Measurements from ENCODE around the gene PF4V1. TPM values are rescaled to one million over a fixed set of nuclear protein-coding genes. Genes with fewer than 3 reads are reported as not detected.

The PF4V1 gene
- total RNA-seq, 6 experiments from 2014 or later: not detected

DNA sequence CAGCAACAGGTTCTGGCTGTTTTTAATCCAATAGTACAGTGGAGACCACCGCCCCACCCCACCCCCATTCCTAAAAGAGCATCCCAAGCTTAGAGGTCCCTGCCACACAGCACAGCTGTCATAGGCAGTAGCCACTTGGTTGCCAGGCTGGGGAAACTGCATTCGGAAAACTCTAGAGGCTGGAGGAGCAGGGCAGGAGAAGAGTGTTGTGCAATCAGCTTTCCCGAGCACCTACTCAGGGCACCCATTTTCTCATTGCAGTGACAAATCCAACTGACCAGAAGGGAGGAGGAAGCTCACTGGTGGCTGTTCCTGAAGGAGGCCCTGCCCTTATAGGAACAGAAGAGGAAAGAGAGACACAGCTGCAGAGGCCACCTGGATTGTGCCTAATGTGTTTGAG lies 17.2 kb downstream of the PF4V1 start:
- TF ChIP-seq, protein P1, sequence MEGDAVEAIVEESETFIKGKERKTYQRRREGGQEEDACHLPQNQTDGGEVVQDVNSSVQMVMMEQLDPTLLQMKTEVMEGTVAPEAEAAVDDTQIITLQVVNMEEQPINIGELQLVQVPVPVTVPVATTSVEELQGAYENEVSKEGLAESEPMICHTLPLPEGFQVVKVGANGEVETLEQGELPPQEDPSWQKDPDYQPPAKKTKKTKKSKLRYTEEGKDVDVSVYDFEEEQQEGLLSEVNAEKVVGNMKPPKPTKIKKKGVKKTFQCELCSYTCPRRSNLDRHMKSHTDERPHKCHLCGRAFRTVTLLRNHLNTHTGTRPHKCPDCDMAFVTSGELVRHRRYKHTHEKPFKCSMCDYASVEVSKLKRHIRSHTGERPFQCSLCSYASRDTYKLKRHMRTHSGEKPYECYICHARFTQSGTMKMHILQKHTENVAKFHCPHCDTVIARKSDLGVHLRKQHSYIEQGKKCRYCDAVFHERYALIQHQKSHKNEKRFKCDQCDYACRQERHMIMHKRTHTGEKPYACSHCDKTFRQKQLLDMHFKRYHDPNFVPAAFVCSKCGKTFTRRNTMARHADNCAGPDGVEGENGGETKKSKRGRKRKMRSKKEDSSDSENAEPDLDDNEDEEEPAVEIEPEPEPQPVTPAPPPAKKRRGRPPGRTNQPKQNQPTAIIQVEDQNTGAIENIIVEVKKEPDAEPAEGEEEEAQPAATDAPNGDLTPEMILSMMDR (IDR thresholded peaks at IDR 0.05): no peak
- DNase-seq (no peak), ATAC-seq (peak in 1 of 4 donors; percentile 8)
- intact Hi-C loops (cut with DNase I): no loop called here
- H3K4me3 ChIP-seq: no peak overlapping the region
- 55% methylated on average over 3 of the region's 3 CpGs for WGBS (ENCODE audit: insufficient coverage, low coverage, low lambda C conversion rate, missing lambda C conversion rate)
- no peak overlapping the region for H3K27ac ChIP-seq
- peaks cover 0 to 6% (median 0%) of the 10 kb centered on the region in 4 donors for H3K4me1 ChIP-seq
- H3K9me3 ChIP-seq: no peaks in the 10 kb centered on the region
- H3K27me3 ChIP-seq: no peaks in the 10 kb centered on the region
- H3K36me3 ChIP-seq: no peaks in the 10 kb centered on the region

DNA sequence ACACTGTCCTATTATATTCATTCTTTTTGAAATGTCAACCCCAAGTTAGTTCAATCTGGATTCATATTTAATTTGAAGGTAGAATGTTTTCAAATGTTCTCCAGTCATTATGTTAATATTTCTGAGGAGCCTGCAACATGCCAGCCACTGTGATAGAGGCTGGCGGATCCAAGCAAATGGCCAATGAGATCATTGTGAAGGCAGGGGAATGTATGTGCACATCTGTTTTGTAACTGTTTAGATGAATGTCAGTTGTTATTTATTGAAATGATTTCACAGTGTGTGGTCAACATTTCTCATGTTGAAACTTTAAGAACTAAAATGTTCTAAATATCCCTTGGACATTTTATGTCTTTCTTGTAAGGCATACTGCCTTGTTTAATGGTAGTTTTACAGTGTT lies 17.7 kb downstream of the PF4V1 start:
- 89% methylated on average over 1 of the region's 1 CpG for WGBS (ENCODE audit: insufficient coverage, low coverage, low lambda C conversion rate, missing lambda C conversion rate)
- Histone ChIP-seq H3K27ac (no peak overlapping the region), H3K4me3 (no peak overlapping the region)

DNA sequence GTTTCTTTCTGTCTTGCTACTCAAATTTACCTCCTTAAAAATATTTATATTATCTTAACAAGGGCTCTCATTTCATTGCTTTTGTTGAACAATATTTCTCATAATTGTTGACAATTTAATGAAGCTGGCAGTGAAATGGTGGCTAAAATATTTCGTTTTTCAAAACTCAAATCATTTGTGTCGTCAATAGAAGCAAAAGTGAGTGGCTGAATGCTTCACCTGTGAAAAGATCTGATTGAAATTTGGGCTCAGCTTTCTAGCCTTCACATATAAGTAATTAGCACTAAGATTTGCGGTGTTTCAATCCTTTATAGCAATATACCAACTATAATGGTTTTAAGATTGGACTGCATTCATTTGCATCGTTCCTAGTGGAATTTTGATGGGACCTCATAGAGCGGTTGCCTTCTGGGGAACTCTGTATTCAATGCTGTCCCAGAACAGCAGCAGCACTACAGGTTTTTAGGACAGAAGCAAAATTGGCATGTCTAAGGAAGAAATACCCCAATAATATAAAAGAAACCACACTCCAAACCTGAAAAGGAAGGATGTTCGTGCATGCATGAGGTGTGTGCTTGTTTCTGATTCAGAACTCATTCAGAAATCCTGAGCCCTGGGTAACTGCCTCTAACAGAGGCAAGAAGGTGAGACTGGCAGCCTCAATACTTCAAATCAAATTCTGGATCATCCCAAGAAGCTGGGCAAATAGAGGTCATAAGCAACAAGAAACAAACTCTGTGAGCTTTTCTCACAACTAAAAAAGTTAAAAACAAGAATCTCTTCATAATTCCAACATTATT lies 18.6 kb downstream of the PF4V1 start:
- 65% methylated on average over 6 of the region's 6 CpGs for WGBS (ENCODE audit: insufficient coverage, low coverage, low lambda C conversion rate, missing lambda C conversion rate)
- peaks cover 0 to 6% (median 0%) of the 10 kb centered on the region in 4 donors for H3K4me1 ChIP-seq
- TF ChIP-seq, protein P1 (IDR thresholded peaks at IDR 0.05): no peak
- TF ChIP-seq POLR2A (IDR thresholded peaks at IDR 0.05): no peak
- intact Hi-C loops (cut with DNase I): no loop called here
- no peaks in the 10 kb centered on the region for H3K9me3 ChIP-seq
- ATAC-seq (no peak), DNase-seq (no peak)
- H3K36me3 ChIP-seq: no peaks in the 10 kb centered on the region
- H3K4me3 ChIP-seq: no peak overlapping the region
- H3K27me3 ChIP-seq: no peaks in the 10 kb centered on the region
- no peak overlapping the region for H3K27ac ChIP-seq

More for the DNA sequence above, 17.7 kb downstream of the PF4V1 start:
- DNase-seq (no peak), ATAC-seq (no peak)
- Histone ChIP-seq H3K36me3 (no peaks in the 10 kb centered on the region), H3K27me3 (no peaks in the 10 kb centered on the region), H3K4me1 (peaks cover 0 to 6% (median 0%) of the 10 kb centered on the region in 4 donors), H3K9me3 (no peaks in the 10 kb centered on the region)
- TF ChIP-seq, protein P1 (IDR thresholded peaks at IDR 0.05): no peak
- no peak for TF ChIP-seq POLR2A (IDR thresholded peaks at IDR 0.05)
- intact Hi-C loops (cut with DNase I): no loop called here

DNA sequence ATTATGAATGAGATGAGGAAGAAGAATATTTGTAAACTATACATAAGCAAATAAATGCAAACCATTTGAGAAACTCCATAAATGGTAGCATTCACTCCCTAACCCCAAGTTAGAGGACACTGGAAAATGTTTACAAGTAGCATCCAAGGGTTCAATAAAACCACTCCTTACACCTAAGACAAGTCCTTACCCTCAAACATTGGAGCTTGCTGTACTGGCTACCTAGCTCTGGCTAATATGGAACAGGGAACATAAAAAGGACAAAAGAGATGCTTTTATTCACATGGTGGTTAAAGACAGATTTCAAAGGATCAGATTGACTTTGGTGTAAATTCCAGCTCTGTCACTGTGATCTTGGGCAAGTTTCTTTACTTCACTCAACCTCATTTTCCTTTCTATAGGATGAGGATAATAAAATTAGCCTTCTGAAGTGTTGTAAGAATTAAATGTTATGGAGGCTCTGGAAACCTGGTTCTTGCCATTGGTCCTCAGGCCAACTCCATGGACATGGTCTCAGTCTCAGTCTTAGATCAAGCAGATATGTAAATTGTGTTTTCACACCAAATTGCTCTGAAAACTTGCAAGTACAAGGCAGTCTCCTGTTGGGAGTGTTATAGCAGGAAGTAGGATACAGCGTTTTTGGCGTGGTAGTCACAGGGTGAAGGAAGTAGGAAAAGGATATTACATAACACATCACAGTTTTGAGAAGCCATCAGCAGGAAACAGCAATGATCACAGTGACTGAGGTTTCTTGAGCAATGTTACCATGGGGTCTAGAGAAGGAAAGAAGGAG lies 19.4 kb downstream of the PF4V1 start:
- H3K36me3 ChIP-seq: no peaks in the 10 kb centered on the region
- ATAC-seq: peak; percentile 28 to 48 (median 36)
- H3K4me3 ChIP-seq: no peak overlapping the region
- no peaks in the 10 kb centered on the region for H3K9me3 ChIP-seq
- no peaks in the 10 kb centered on the region for H3K27me3 ChIP-seq
- TF ChIP-seq POLR2A (IDR thresholded peaks at IDR 0.05): no peak
- TF ChIP-seq, protein P1 (IDR thresholded peaks at IDR 0.05): no peak
- no peak for DNase-seq
- peaks cover 0 to 6% (median 0%) of the 10 kb centered on the region in 4 donors for H3K4me1 ChIP-seq
- 46% methylated on average over 2 of the region's 2 CpGs for WGBS (ENCODE audit: insufficient coverage, low coverage, low lambda C conversion rate, missing lambda C conversion rate)
- no peak overlapping the region for H3K27ac ChIP-seq
- intact Hi-C loops (cut with DNase I): no loop called here

Measured in right lobe of liver (tissue), 6 donors.